ENCODE measurements around the gene SIRPG. TPM values are rescaled to one million over a fixed set of nuclear protein-coding genes. Genes with fewer than 3 reads are reported as not detected.
"Not testable (repeated sequence)": the region's sequence is repeated elsewhere in the genome, so short reads cannot be mapped to it uniquely, and the experiment has no call there.

SIRPG gene
- total RNA-seq, 4 donors from 2014 or later = not detected

DNA sequence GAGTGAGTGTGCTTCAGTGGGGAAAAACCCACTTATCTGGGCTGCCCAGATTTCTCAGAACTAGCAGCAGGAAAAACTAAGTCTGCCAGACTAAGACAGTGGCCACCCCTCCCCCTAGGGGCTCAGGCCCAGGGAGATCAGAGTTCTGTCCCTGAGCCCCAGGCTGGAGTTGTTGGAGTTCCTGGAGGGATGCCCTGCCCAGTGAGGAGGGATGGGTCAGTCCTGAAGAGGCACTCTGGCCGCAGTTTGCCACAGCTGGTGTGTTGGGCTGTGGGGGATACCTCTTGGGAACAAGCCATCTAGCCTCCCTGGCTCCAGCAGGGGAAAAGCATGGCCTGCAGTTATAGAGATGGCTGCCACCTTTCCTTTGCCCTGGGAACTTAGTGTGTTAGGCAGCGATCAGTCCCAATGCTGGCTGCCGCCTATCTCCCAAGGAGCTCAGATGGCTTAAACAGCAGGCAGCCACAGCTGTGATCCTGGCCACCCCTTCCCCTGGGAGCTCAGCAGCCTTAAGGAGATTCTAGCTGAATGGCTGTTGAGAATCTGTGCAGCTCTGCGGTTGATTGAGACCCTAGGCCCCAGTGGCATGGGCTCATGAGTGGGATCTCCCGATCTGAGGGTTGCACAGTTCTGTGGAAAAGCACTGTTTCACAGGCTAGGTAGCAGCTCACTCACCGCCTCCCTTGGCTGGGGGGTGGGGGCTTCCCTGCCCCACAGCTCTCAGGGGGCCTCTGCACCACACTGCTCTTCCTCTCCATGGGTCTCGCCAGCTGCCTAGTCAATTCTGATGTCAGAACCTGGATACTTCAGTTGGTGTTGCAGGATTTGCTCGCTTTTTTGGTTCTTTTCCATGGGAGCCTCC is 13.2 kb downstream of the SIRPG start:
- Histone ChIP-seq H3K4me3 (no peak overlapping the region), H3K9me3 (no peaks in the 10 kb centered on the region), H3K27me3 (no peaks in the 10 kb centered on the region), H3K4me1 (no peaks in the 10 kb centered on the region), H3K27ac (no peak overlapping the region), H3K36me3 (no peaks in the 10 kb centered on the region)
- DNase-seq = no peak
- intact Hi-C loops (cut with DNase I; ENCODE audit: low total_unique reads) = no loop called here
- ATAC-seq = no peak
- in situ Hi-C loops (cut with MboI; ENCODE audit: low sequenced_read_pairs in 4 of 4) = no loop called here
- TF ChIP-seq POLR2A (IDR thresholded peaks at IDR 0.05) (no peak), CTCF (IDR thresholded peaks at IDR 0.05 in 4 of 5, conservative IDR thresholded peaks at IDR 0.05 in 1 of 5) (no peak)

DNA sequence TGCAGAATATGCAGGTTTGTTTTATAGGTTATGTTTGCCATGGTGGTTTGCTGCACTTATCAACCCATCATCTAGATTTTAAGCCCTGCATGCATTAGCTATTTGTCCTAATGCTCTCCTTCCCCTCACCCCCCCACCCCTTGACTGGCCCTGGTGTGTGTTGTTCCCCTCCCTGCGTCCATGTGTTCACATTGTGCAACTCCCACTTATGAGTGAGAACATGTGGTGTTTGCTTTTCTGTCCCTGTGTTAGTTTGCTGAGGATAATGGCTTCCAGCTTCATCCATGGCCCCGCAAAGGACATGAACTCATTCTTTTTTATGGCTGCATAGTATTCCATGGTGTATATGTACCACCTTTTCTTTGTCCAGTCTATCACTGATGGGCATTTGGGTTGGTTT is 18.9 kb downstream of the SIRPG start:
- H3K4me1 ChIP-seq; H3K36me3 ChIP-seq; intact Hi-C loops (cut with DNase I; ENCODE audit: low total_unique reads); H3K4me3 ChIP-seq; DNase-seq; H3K27me3 ChIP-seq; in situ Hi-C loops (cut with MboI; ENCODE audit: low sequenced_read_pairs in 4 of 4); H3K9me3 ChIP-seq; H3K27ac ChIP-seq; ATAC-seq: not testable (repeated sequence)

DNA sequence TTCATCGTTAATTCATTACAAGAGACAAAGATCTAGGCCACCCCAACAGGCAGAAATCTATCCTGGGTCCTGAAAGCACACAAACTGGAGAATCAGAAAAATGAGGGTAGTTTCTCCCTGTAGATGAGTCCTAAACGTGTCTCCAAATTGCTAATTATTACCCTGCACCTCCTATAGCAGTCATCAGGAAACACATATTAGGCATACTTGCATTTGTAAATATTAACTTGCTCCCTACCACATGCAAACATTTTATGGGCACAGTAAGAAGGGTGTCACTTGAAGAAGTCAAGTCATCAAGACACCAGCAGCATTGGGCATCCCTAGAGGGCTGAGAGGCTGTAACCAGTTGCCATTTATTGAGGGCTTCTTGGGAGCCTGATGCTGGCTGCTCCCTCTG is 19.8 kb downstream of the SIRPG start:
- Histone ChIP-seq H3K27me3 (no peaks in the 10 kb centered on the region), H3K4me3 (no peak overlapping the region), H3K36me3 (no peaks in the 10 kb centered on the region), H3K27ac (no peak overlapping the region), H3K9me3 (no peaks in the 10 kb centered on the region), H3K4me1 (no peaks in the 10 kb centered on the region)
- TF ChIP-seq POLR2A (IDR thresholded peaks at IDR 0.05) = no peak
- TF ChIP-seq CTCF (IDR thresholded peaks at IDR 0.05 in 4 of 5, conservative IDR thresholded peaks at IDR 0.05 in 1 of 5) = no peak
- DNase-seq (no peak), ATAC-seq (no peak)
- in situ Hi-C loops (cut with MboI; ENCODE audit: low sequenced_read_pairs in 4 of 4) (no loop called here), intact Hi-C loops (cut with DNase I; ENCODE audit: low total_unique reads) (no loop called here)

- H3K4me1 ChIP-seq = no peaks in the 10 kb centered on the region
- H3K4me3 ChIP-seq = no peak overlapping the region
- H3K27ac ChIP-seq = no peak overlapping the region
- DNase-seq (no peak), ATAC-seq (no peak)
- no peaks in the 10 kb centered on the region for H3K36me3 ChIP-seq
- TF ChIP-seq POLR2A (IDR thresholded peaks at IDR 0.05) (no peak), CTCF (IDR thresholded peaks at IDR 0.05 in 4 of 5, conservative IDR thresholded peaks at IDR 0.05 in 1 of 5) (no peak)
- no peaks in the 10 kb centered on the region for H3K9me3 ChIP-seq
- in situ Hi-C loops (cut with MboI; ENCODE audit: low sequenced_read_pairs in 4 of 4) = no loop called here
- no peaks in the 10 kb centered on the region for H3K27me3 ChIP-seq
- intact Hi-C loops (cut with DNase I; ENCODE audit: low total_unique reads) = no loop called here
Observed at GRCh38 chr20:1637226-1637625, 20.4 kb downstream of the SIRPG start.

- DNase-seq = no peak
- Histone ChIP-seq H3K4me1 (no peaks in the 10 kb centered on the region), H3K36me3 (no peaks in the 10 kb centered on the region), H3K4me3 (no peak overlapping the region), H3K27me3 (no peaks in the 10 kb centered on the region), H3K27ac (no peak overlapping the region), H3K9me3 (no peaks in the 10 kb centered on the region)
- in situ Hi-C loops (cut with MboI; ENCODE audit: low sequenced_read_pairs in 4 of 4) = no loop called here
- ATAC-seq = no peak
- no peak for TF ChIP-seq POLR2A (IDR thresholded peaks at IDR 0.05)
- no peak for TF ChIP-seq CTCF (IDR thresholded peaks at IDR 0.05 in 4 of 5, conservative IDR thresholded peaks at IDR 0.05 in 1 of 5)
- intact Hi-C loops (cut with DNase I; ENCODE audit: low total_unique reads) = no loop called here
Observed at GRCh38 chr20:1636621-1637020, 21.0 kb downstream of the SIRPG start.

Data from gastrocnemius medialis (tissue), 4 donors.